Measurements from ENCODE around the gene INHA.

DNA sequence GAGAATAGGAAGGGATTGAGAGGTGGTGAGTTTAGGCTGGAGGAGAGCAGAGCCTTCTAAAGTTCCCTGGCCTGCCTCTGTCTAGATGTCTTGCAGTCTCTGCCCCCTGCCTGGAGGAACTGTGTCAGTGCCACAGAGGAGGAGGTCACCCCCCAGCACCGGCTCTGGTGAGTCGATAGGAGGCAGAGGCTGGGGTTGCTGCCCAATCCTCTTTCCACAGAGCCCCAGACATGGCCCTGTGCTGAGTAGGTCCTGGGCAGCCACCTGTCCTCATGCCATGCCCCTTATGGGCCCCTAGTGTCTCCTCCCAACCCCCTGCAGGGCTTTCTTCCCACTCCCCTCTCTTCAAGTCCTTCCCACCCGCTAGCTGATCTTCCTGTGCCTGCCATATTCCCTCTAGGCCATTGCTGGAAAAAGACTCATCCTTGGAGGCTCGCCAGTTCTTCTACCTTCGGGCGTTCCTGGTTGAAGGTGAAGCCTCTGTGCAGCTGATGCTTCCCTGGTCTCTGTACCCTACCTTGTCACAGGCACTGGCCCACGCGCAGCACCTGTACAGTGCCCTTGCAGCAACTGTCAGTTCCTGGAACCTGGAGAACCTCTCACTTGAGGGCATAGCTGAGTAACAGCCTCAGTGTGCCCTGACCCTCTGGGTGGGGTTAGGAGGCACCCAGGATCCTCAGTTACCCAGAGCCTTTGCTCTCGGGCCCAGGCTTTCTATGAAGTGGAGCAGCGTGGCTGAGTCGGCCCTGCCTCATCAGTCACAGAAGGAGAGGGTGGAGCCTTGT, 42.2 kb downstream of the INHA start:
- TF ChIP-seq CTCF (IDR thresholded peaks at IDR 0.05; ENCODE audit: poor library complexity) (no peak), EZH2 (IDR thresholded peaks at IDR 0.05; ENCODE audit: borderline replicate concordance) (no peak)
